IMR-90 (cell line): ENCODE results near the gene MAPKAP1. TPM values are rescaled to one million over a fixed set of nuclear protein-coding genes. Genes with fewer than 3 reads are reported as not detected.

Experiments
- ATAC-seq: fragments of 200-7000 bp; cut with Tn5 transposase; 2 replicates; pipeline ENCODE4 v1.9.1; 2020; ENCODE audit warnings: low read depth, mild to moderate bottlenecking, moderate library complexity
- BruUV-seq: library from RNA; stranded (reverse); fragments of 400-500 nt; replicated peaks from 2 replicates; lab custom pipeline; 2021; lab: Mats Ljungman, UMichigan
- CTCF ChIA-PET: fragments of 300-600 bp; formaldehyde crosslinking; extraction: SDS; loops from one replicate; lab custom pipeline; 2021; ENCODE audit warnings: antibody characterized with exemption; lab: Yijun Ruan, JAX
- POLR2A ChIA-PET: fragments of 300-600 bp; sonication (Branson Sonifier 250); formaldehyde crosslinking; loops from one replicate; lab custom pipeline; 2022; ENCODE audit warnings: antibody characterized with exemption; ENCODE audit not compliant: unreplicated experiment; lab: Charles Lee
- DNase-seq: peaks from one replicate; pipeline ENCODE4 v3.0.0; 2013
- H2AFZ ChIP-seq: replicated peaks from 2 replicates; pipeline ENCODE3; 2013; ENCODE audit warnings: low read length, mild to moderate bottlenecking; ENCODE audit not compliant: poor library complexity
- H2AK5ac ChIP-seq: 2 replicates; pipeline ENCODE4 v1.6.1; 2013; ENCODE audit warnings: low read depth, low read length, inconsistent platforms
- H2AK9ac ChIP-seq: replicated peaks from 2 replicates; pipeline ENCODE3; 2013; ENCODE audit warnings: mild to moderate bottlenecking, low read depth, low read length, moderate library complexity; ENCODE audit not compliant: poor library complexity
- H2BK120ac ChIP-seq: 2 replicates; pipeline ENCODE4 v1.6.1; 2013; ENCODE audit warnings: low read depth, low read length, inconsistent platforms
- H2BK15ac ChIP-seq: 3 replicates; pipeline ENCODE4 v1.6.1; 2013; ENCODE audit warnings: low read depth, low read length, inconsistent platforms
- H2BK20ac ChIP-seq: 2 replicates; pipeline ENCODE4 v1.6.1; 2013; ENCODE audit warnings: low read depth, mild to moderate bottlenecking, inconsistent platforms, low read length, moderate library complexity
- H2BK5ac ChIP-seq: 2 replicates; pipeline ENCODE4 v1.6.1; 2013; ENCODE audit warnings: mild to moderate bottlenecking, low read depth, low read length, inconsistent platforms; ENCODE audit not compliant: poor library complexity, severe bottlenecking
- H3K14ac ChIP-seq: replicated peaks from 2 replicates; pipeline ENCODE4 v1.6.1; 2013; ENCODE audit warnings: low read depth, low read length, inconsistent platforms
- H3K18ac ChIP-seq: 2 replicates; pipeline ENCODE4 v1.6.1; 2013; ENCODE audit warnings: low read depth, low read length, control low read depth
- H3K23ac ChIP-seq: 2 replicates; pipeline ENCODE4 v1.6.1; 2013; ENCODE audit warnings: low read depth, low read length, inconsistent platforms
- H3K27ac ChIP-seq: 2 replicates; pipeline ENCODE4 v1.5.1; 2013; ENCODE audit warnings: mild to moderate bottlenecking, control low read depth, low read length; ENCODE audit not compliant: insufficient read depth
- H3K27me3 ChIP-seq: 2 replicates; pipeline ENCODE4 v1.6.1; 2013; ENCODE audit warnings: low read length; ENCODE audit not compliant: control insufficient read depth, insufficient read depth
- H3K36me3 ChIP-seq: 2 replicates; pipeline ENCODE4 v1.6.1; 2013; ENCODE audit warnings: low read length, mixed read lengths; ENCODE audit not compliant: control insufficient read depth, insufficient read depth
- H3K4ac ChIP-seq: 2 replicates; pipeline ENCODE4 v1.6.1; 2013; ENCODE audit warnings: low read depth, low read length, inconsistent platforms
- H3K4me1 ChIP-seq: 2 replicates; pipeline ENCODE4 v1.6.1; 2013; ENCODE audit warnings: low read length, mixed read lengths; ENCODE audit not compliant: control insufficient read depth, insufficient read depth
- H3K4me2 ChIP-seq: 2 replicates; pipeline ENCODE4 v1.6.1; 2013; ENCODE audit warnings: low read depth, mild to moderate bottlenecking, control low read depth, low read length, moderate library complexity
- H3K4me3 ChIP-seq: 2 replicates; pipeline ENCODE4 v1.5.1; 2013; ENCODE audit warnings: low read depth, mild to moderate bottlenecking, control low read depth, low read length, moderate library complexity; ENCODE audit not compliant: insufficient read depth
- H3K56ac ChIP-seq: 2 replicates; pipeline ENCODE4 v1.6.1; 2013; ENCODE audit warnings: low read length, inconsistent platforms; ENCODE audit not compliant: insufficient read depth; ENCODE audit errors: extremely low read depth
- H3K79me1 ChIP-seq, 2 experiments: 2 replicates each; pipeline ENCODE4 v1.6.1; 2013; ENCODE audit warnings: low read length in 2 of 2, inconsistent platforms in 1 of 2, low read depth in 1 of 2
- H3K9ac ChIP-seq: 2 replicates; pipeline ENCODE4 v1.6.1; 2013; ENCODE audit warnings: low read depth, low read length, control low read depth
- H3K9me1 ChIP-seq: 2 replicates; pipeline ENCODE4 v1.6.1; 2013; ENCODE audit warnings: low read length, inconsistent platforms; ENCODE audit not compliant: insufficient read depth
- H3K9me3 ChIP-seq: 2 replicates; pipeline ENCODE4 v1.6.1; 2013; ENCODE audit warnings: low read length; ENCODE audit not compliant: control insufficient read depth, insufficient read depth
- H4K20me1 ChIP-seq: 2 replicates; pipeline ENCODE4 v1.6.1; 2013; ENCODE audit warnings: low read length, inconsistent platforms; ENCODE audit not compliant: insufficient read depth
- H4K5ac ChIP-seq: 2 replicates; pipeline ENCODE4 v1.6.1; 2013; ENCODE audit warnings: mild to moderate bottlenecking, low read depth, low read length, control low read depth
- H4K8ac ChIP-seq, 2 experiments: 2 replicates each; pipeline ENCODE4 v1.6.1; 2013; ENCODE audit warnings: low read depth in 2 of 2, low read length in 2 of 2, control low read depth in 1 of 2, inconsistent platforms in 1 of 2
- H4K91ac ChIP-seq: 2 replicates; pipeline ENCODE4 v1.6.1; 2013; ENCODE audit warnings: low read depth, low read length, inconsistent platforms; ENCODE audit not compliant: insufficient read depth
- BHLHE40 ChIP-seq: fragments of 150-350 bp; IDR thresholded peaks from 2 replicates; pipeline ENCODE4 v1.6.1; 2016; ENCODE audit warnings: mild to moderate bottlenecking, low read depth, low read length
- CEBPB ChIP-seq: IDR thresholded peaks from 2 replicates; pipeline ENCODE4 v1.6.1; 2012; ENCODE audit warnings: low read depth, low read length, improper control_type of control experiment
- MAFK ChIP-seq: IDR thresholded peaks from 2 replicates; pipeline ENCODE4 v1.6.1; 2012; ENCODE audit warnings: low read depth, low read length, improper control_type of control experiment
- MAZ ChIP-seq: IDR thresholded peaks from 2 replicates; pipeline ENCODE4 v1.6.1; 2012; ENCODE audit warnings: low read depth, mild to moderate bottlenecking, low read length, improper control_type of control experiment, moderate library complexity, borderline replicate concordance
- MXI1 ChIP-seq: IDR thresholded peaks from 2 replicates; pipeline ENCODE4 v1.6.1; 2012; ENCODE audit warnings: low read depth, mild to moderate bottlenecking, low read length, moderate library complexity, borderline replicate concordance
- POLR2A ChIP-seq: IDR thresholded peaks from 2 replicates; pipeline ENCODE4 v1.6.1; 2012; ENCODE audit warnings: mild to moderate bottlenecking, low read depth, low read length
- RCOR1 ChIP-seq: IDR thresholded peaks from 2 replicates; pipeline ENCODE4 v1.6.1; 2012; ENCODE audit warnings: mild to moderate bottlenecking, low read length, improper control_type of control experiment; ENCODE audit not compliant: insufficient replicate concordance
- RFX5 ChIP-seq: IDR thresholded peaks from 2 replicates; pipeline ENCODE4 v1.8.0; 2012; ENCODE audit warnings: low read depth, mild to moderate bottlenecking, low read length, moderate library complexity
- WGBS, 2 experiments: methylation state at CpG; one replicate each; pipeline versions ENCODE4 v1.1.5 to v1.1.7; 2013; ENCODE audit warnings: missing lambda C conversion rate in 2 of 2; ENCODE audit not compliant: insufficient read length in 1 of 2; ENCODE audit errors: extremely low coverage in 2 of 2; 5-methylcytosine and 5-hydroxymethylcytosine counted together
- dilution Hi-C: fragments of 300-500 bp; cut with HindIII; formaldehyde crosslinking; loops from one replicate; pipeline ENCODE4 v1.14.3; 2018; ENCODE audit warnings: low sequenced_read_pairs; ENCODE audit not compliant: unreplicated experiment
- in situ Hi-C: fragments of 300-500 bp; cut with MboI; formaldehyde crosslinking; loops from 3 replicates; pipeline ENCODE4 v1.14.3; 2019; ENCODE audit warnings: low sequenced_read_pairs, inconsistent platforms, mixed read lengths
- intact Hi-C: fragments of 100-400 bp; cut with micrococcal nuclease; formaldehyde crosslinking; loops from 2 replicates; pipeline ENCODE4 v1.10.0; 2022
- polyA plus RNA-seq, 3 experiments: library from polyadenylated mRNA; depleted of rRNA; stranded (reverse); fragments of >200 nt; gene quantifications; 2 replicates each; pipeline ENCODE4 v1.2.3, GENCODE V29; 2012; ENCODE audit warnings: low replicate concordance in 1 of 3
- total RNA-seq: library from RNA; depleted of rRNA; stranded (reverse); fragments of >200 nt; gene quantifications from 2 replicates; pipeline ENCODE4 v1.2.3, GENCODE V29; 2012
- TF ChIP-seq, protein P1 (sequence below): fragments of 150-350 bp; IDR thresholded peaks from 2 replicates; pipeline ENCODE4 v1.6.1; 2016; ENCODE audit warnings: low read depth, mild to moderate bottlenecking, low read length, moderate library complexity, borderline replicate concordance
- TF ChIP-seq, protein P2 (sequence below): fragments of 150-350 bp; IDR thresholded peaks from 2 replicates; pipeline ENCODE4 v1.6.1; 2017; ENCODE audit warnings: mild to moderate bottlenecking, antibody characterized with exemption, low read length, low read depth

The MAPKAP1 gene
- total and polyA plus RNA-seq, 2 of the 4 experiments (the other 2 are of a cell fraction), result 87.2 to 158 TPM

DNA sequence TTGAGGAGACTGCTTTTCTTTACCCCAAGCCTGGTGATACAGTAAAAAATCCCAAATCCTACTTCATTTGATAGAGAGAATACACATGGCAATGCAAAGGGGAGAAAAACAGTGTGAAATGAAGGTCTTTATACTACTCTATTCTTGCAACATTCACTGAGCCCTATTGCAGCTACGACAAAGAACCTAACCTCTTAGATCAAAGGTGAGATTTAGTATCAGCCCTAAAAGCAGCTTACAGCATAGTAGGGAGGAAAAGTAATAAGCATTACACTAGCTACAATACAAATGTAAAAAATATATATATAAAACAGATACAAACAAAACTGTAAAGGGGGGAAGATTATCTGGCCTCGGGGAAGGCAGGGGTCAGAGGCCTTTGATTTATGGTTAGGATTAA is 147.1 kb downstream of the MAPKAP1 start:
- no peak overlapping the region for H3K4ac ChIP-seq
- CTCF ChIA-PET, result no interaction called here
- H3K14ac ChIP-seq, result no peak overlapping the region

More for the DNA sequence above, 147.1 kb downstream of the MAPKAP1 start:
- H4K20me1 ChIP-seq, result no peaks in the 10 kb centered on the region
- BruUV-seq, result no TSS peak
- no peak overlapping the region for H2BK5ac ChIP-seq
- H2BK120ac ChIP-seq, result no peak overlapping the region
- no peaks in the 10 kb centered on the region for H3K9me1 ChIP-seq
- intact Hi-C loops, result loop anchor here (2.0 kb wide), 2 partner anchors 151 to 189 kb away; no protein-coding TSS in a partner anchor
- H3K18ac ChIP-seq, result no peak overlapping the region
- no peak overlapping the region for H2BK20ac ChIP-seq
- H4K91ac ChIP-seq, result no peak overlapping the region
- H4K8ac ChIP-seq, result no peak overlapping the region
- dilution Hi-C loops, result no loop called here
- H3K9ac ChIP-seq, result no peak overlapping the region
- H2AK9ac ChIP-seq, result no peak overlapping the region
- H3K4me2 ChIP-seq, result no peak overlapping the region
- no peak overlapping the region for H3K56ac ChIP-seq
- no CpG with 5 or more reads among the region's 2 CpGs for WGBS, 2 experiments
- no peak overlapping the region for H4K5ac ChIP-seq
- DNase-seq, result no peak
- H2AFZ ChIP-seq, result no peak overlapping the region
- H3K9me3 ChIP-seq, result no peaks in the 10 kb centered on the region
- TF ChIP-seq MXI1 (no peak), MAZ (no peak), BHLHE40 (no peak), RFX5 (no peak), MAFK (no peak), RCOR1 (no peak), POLR2A (no peak), CEBPB (no peak)
- TF ChIP-seq, protein P1, sequence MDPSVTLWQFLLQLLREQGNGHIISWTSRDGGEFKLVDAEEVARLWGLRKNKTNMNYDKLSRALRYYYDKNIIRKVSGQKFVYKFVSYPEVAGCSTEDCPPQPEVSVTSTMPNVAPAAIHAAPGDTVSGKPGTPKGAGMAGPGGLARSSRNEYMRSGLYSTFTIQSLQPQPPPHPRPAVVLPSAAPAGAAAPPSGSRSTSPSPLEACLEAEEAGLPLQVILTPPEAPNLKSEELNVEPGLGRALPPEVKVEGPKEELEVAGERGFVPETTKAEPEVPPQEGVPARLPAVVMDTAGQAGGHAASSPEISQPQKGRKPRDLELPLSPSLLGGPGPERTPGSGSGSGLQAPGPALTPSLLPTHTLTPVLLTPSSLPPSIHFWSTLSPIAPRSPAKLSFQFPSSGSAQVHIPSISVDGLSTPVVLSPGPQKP, result no peak
- TF ChIP-seq, protein P2, sequence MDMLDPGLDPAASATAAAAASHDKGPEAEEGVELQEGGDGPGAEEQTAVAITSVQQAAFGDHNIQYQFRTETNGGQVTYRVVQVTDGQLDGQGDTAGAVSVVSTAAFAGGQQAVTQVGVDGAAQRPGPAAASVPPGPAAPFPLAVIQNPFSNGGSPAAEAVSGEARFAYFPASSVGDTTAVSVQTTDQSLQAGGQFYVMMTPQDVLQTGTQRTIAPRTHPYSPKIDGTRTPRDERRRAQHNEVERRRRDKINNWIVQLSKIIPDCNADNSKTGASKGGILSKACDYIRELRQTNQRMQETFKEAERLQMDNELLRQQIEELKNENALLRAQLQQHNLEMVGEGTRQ, result no peak
- in situ Hi-C loops, result loop anchor here (25.0 kb wide), 1 partner anchor 677 kb away; no protein-coding TSS in a partner anchor
- H2BK15ac ChIP-seq, result no peak overlapping the region
- no peaks in the 10 kb centered on the region for H3K27me3 ChIP-seq
- H2AK5ac ChIP-seq, result no peak overlapping the region
- peaks cover 3% of the 10 kb centered on the region for H3K4me1 ChIP-seq
- H3K4me3 ChIP-seq, result no peak overlapping the region
- no peak overlapping the region; the same call in 1 of the 2 replicates for H3K27ac ChIP-seq
- POLR2A ChIA-PET, result no interaction called here
- no peak overlapping the region for H3K23ac ChIP-seq
- ATAC-seq, result no peak
- peaks cover 10 to 31% of the 10 kb centered on the region in 2 experiments; a peak in 3 of 4 replicates for H3K79me1 ChIP-seq
- peaks cover 5% of the 10 kb centered on the region for H3K36me3 ChIP-seq
